H1 (cell line): ENCODE measurements around the gene ATG9B. TPM values are rescaled to one million over a fixed set of nuclear protein-coding genes. Genes with fewer than 3 reads are reported as not detected.

Experiments used
- CBX5 ChIP-seq: fragments of 300-800, 300-1000 bp; sonication (generic); IDR thresholded peaks from 2 replicates; pipeline ENCODE4 v1.7.1; 2016; ENCODE audit warnings: antibody characterized with exemption, low read length, low read depth
- EP300 ChIP-seq, 2 experiments: IDR thresholded peaks; 1 replicate in 1 of 2; 2 replicates in 1 of 2; pipeline ENCODE4 v1.6.1; 2011 to 2012; ENCODE audit warnings: low read depth in 2 of 2, low read length in 2 of 2, mild to moderate bottlenecking in 2 of 2, borderline replicate concordance in 1 of 2, inconsistent platforms in 1 of 2, moderate library complexity in 1 of 2
- GABPA ChIP-seq: IDR thresholded peaks from 2 replicates; pipeline ENCODE4 v1.6.1; 2011; ENCODE audit warnings: mild to moderate bottlenecking, low read length, moderate library complexity, borderline replicate concordance; ENCODE audit not compliant: insufficient read depth
- HDAC2 ChIP-seq, 2 experiments: fragments of 300-600 bp in 1 of 2; sonication (generic) in 1 of 2; IDR thresholded peaks; 2 replicates each; pipeline ENCODE4 v1.6.1; 2011 to 2012; ENCODE audit warnings: low read depth in 2 of 2, low read length in 2 of 2, mild to moderate bottlenecking in 2 of 2, moderate library complexity in 2 of 2, borderline replicate concordance in 1 of 2, inconsistent platforms in 1 of 2
- TAF7 ChIP-seq: optimal IDR thresholded peaks from 2 replicates; pipeline ENCODE3; 2011; ENCODE audit warnings: low read depth, mild to moderate bottlenecking, inconsistent platforms, low read length, moderate library complexity, borderline replicate concordance
- ZNF274 ChIP-seq: IDR thresholded peaks from 2 replicates; pipeline ENCODE4 v1.7.0; 2012; ENCODE audit warnings: low read length, borderline replicate concordance; ENCODE audit errors: extremely low read depth
- polyA plus RNA-seq, 7 experiments: library from polyadenylated mRNA; depleted of rRNA in 3 of 7; stranded (reverse) in 5 of 7; unstranded in 2 of 7; fragments of >200 nt in 5 of 7; fragments of 200-250 nt in 2 of 7; gene quantifications; 1 replicate in 5 of 7; 2 replicates in 1 of 7; 4 replicates in 1 of 7; pipeline versions ENCODE4 v1.2.1 to v1.2.3, GENCODE V29; 2011 to 2013; ENCODE audit warnings: missing spikeins in 2 of 7, mixed read lengths in 2 of 7
- total RNA-seq: library from RNA; stranded (reverse); fragmentation: NEBNext Ultra II Directional; extraction: Animal tissue kit (Norgen Biotek cat#: 25700); gene quantifications from 2 replicates; pipeline ENCODE4 v1.2.1, GENCODE V29; 2021

Gene ATG9B
- total and polyA plus RNA-seq, 2 of the 8 experiments (the other 6 are each of a cell fraction or from before 2014, with no cell fraction given): 1.4 to 2.3 TPM

- TF ChIP-seq HDAC2 (IDR thresholded peaks at IDR 0.05; ENCODE audit: borderline replicate concordance in 1 of 2, low read depth in 2 of 2, low read length in 2 of 2) (no peak), CBX5 (no peak), TAF7 (no peak), ZNF274 (no peak), GABPA (no peak), EP300 (IDR thresholded peaks at IDR 0.05; ENCODE audit: borderline replicate concordance in 1 of 2, low read depth in 2 of 2, low read length in 2 of 2) (no peak)
Observed at GRCh38 chr7:150999001-150999400, 25.3 kb downstream of the ATG9B start (continued).
